GM03348 (cell line): ENCODE measurements around the gene IMMP2L.
A peak's percentile ranks its signal among the peaks of the same experiment; 100 is the strongest.

Experiments
- DNase-seq: peaks from one replicate; pipeline ENCODE4 v3.0.0; 2012; ENCODE audit warnings: low spot score

IMMP2L gene

GRCh38 chr7:111103136-111103535, 459.2 kb downstream of the IMMP2L start:
- no peak for DNase-seq

- no peak for DNase-seq
Measured at GRCh38 chr7:111101856-111102646, 460.2 kb downstream of the IMMP2L start.

DNA sequence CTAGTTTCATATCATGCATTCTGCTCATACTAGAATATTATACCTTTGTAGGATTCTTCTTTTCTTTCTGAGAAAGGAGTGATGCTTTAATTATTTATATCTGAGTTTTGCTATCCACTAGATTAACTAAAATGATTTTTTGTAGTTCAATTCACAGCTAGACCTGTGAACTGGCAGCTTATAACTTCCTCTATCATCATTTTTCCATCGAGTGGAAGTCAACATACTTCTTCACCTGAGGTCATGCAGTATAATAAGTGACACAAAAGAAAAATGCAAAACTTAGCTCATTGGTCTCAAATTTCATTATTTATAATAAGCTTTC, 463.4 kb downstream of the IMMP2L start:
- DNase-seq, result no peak

DNA sequence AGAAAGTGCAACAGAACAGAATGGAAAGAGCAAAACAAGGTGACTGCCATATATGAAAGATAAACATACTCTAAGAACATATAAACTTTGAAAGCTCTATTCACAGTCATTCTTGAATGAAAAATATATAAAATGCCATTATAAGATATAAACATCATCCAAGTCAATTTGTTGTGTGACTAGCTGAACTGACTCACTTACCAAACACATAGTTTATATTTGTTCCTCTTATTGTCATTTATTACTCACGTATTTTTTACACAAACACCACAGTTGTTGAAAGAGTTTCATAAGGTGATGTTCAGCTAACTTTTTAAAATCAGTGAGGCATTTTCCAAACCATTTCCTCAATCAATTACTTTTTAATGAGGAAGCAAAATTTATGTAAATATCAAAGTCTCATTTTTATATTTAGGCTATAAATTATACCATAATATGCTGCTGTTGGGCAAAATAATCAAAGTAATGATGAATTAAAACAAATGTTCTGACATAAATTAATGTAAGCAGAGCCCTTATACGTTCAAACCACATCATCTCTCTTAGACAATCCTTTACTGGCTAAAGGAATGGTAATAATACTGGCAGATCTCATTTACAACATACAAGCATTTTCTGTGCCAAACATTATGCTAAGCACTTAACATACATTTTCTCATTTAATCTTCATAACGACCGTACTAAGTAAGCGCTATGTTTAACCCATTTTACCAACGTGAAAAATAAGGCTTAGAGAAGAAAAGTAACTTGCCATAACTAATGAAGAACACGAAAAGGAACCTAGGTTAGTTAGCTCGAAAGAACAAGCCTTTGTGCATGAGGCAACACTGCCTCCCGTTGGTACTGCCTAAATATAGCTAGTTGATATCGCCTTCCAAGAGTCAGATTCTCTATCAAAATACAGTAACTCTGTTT, 464.0 kb downstream of the IMMP2L start:
- no peak for DNase-seq

- DNase-seq, result no peak
Measured at GRCh38 chr7:111096997-111097396, 465.3 kb downstream of the IMMP2L start.

GRCh38 chr7:111094419-111094818, 467.9 kb downstream of the IMMP2L start:
- DNase-seq, result no peak

- no peak for DNase-seq
Measured at GRCh38 chr7:111093496-111093895, 468.8 kb downstream of the IMMP2L start.

- no peak for DNase-seq
Measured at GRCh38 chr7:111092406-111093236, 469.7 kb downstream of the IMMP2L start.

- DNase-seq, result no peak
Measured at GRCh38 chr7:111091593-111092358, 470.5 kb downstream of the IMMP2L start.

GRCh38 chr7:111090846-111091245, 471.4 kb downstream of the IMMP2L start, which contains the start of gene LRRN3:
Gene LRRN3 (plus strand): TSS chr7:111091127. CDS start chr7:111122773, 31,646 bp downstream.
- peak; percentile 59 for DNase-seq

GRCh38 chr7:111089822-111090426, 472.4 kb downstream of the IMMP2L start:
- peak; percentile 45 for DNase-seq

DNA sequence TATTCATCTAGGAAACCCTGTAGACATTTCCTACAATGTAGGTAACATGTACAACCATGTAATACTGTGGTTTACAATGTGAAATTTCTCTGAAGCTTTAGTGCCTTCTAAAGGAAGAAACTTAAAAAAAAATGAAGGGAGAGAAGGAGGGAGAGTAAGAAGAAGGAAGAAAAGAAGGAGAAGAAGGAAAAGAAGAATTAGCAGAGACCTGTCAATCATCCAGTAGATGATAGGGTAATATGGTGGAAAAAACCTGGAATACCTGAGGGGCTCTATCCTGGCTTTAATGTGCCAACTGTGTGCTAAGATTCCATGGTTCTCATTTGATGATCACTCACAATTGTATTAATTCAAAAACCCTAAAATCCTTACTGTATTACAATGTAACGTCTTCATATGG, 474.0 kb downstream of the IMMP2L start:
- DNase-seq, result no peak

DNA sequence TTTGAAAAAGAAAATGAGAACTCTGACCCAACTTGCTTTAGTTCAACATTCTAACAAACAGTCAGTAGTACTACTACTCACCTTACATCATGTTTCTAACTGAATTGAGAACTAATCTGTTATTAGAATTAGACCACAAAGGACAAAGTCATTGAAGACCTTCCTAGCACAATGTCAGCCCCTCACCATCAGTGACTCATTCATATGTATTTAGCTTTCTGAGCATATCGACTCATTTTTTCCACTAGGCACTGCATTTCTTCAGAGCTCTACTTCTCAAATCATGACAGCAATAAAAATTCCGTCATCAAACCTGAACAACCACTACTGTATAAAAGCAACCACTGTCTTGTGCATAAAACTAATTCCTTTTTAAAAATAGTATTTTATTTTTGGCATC, 475.8 kb downstream of the IMMP2L start:
- DNase-seq, result no peak

GRCh38 chr7:111085356-111085755, 476.9 kb downstream of the IMMP2L start:
- DNase-seq, result no peak

- DNase-seq, result peak; percentile 36
Measured at GRCh38 chr7:111083413-111083812, 478.9 kb downstream of the IMMP2L start.

DNA sequence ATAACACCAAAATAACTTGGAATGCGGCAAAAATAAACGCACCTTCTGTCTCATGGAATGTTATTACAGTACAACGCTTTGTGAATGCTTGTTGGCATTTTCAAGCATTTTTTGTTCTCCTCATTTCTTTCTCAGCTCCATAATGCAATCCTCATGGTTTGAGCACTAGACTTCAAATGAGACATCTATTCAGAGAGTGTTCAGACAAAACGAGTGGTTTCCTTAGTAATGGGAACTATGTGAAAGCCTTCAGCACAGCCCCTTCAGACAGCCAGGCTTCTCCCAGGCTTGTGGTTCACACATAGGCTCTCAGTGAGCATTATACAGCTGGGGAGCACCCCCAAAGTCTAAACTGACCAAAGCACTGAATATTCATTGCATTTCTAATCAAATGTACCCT, 479.9 kb downstream of the IMMP2L start:
- DNase-seq, result peak; percentile 47

DNA sequence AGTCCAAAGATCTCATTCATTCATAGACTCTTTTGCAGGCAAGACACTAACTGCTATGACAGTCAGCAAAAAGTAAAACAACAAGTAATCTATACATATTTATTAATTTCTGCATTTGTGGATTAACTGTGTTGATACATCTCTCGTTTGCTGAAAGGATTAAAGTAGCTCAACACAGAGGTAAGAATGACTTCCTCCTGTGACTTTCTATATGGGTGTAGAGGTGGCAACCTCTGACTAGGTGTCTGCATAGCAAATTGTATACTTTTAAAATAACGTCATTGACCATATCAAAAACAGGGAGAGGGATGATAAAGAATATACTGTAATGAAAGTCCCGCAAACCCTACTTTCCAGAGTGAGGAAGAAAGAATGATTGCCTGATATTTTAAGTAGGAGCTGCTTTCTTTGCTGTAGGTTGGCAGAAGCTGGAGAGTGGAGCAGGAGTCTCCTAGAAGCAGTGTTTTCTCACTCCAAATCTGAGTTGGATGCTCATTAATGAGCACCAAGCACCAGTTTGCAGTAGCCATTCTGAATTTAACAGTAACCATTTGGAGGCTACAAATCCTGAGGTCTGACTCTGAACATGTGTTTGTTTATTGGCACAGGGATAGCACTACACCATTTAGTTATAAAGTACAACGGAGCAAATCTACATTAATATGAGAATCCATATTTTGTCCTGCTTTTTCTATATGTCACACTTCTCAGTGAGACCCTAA, 480.6 kb downstream of the IMMP2L start:
- DNase-seq, result no peak

DNA sequence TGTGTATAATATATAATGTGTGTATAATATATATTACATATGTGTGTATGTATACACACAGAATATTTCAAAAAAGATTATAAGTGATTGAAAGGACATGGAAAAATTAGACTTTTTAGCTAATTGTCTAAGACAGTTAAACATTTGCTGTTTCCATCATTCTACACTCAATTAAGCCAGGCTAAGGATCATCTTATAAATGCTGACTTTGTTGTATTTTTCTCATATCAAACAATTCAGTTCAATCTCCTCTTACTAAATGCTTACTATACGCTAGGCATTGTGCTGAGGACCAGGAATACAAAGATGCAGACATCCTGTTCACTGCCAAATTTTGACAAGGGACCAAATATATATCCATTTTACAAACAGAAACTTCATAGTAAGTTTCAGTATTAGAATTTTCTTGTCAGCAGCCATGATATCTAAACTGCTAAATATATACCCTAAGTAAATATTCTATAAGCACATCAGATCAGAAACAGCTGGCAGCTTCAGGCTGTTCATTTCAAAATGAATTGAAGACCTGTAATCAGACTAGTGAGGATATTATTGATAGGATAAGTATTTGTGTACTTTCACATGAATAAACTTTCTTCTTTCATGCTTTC, 481.7 kb downstream of the IMMP2L start:
- DNase-seq, result no peak

DNA sequence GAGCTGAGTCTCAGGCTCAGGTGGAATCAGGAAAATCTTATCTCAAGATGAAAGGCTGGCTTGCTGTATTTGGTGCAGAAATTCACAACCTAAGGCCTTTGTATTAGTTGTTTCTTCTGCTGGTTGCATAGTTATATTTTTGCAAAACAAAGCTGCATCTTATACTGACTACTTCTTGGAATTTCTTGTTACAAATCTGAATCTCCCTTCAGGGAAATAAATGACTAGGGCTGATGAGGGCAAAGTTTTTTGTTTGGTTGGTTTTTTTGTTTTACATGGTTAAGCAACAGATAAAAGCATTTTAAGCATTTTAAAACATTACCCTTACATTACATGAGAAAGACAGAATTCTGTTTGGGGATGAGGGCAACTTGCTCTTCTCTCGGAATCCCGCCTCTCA, 485.3 kb downstream of the IMMP2L start:
- no peak for DNase-seq

GRCh38 chr7:111076205-111076604, 486.1 kb downstream of the IMMP2L start:
- DNase-seq, result peak; percentile 69
